SK-MEL-5 (cell line): ENCODE data around the gene CYFIP2. TPM values are rescaled to one million over a fixed set of nuclear protein-coding genes. Genes with fewer than 3 reads are reported as not detected.

ENCODE experiments used
- DNase-seq: peaks from one replicate; pipeline ENCODE4 v3.0.0-alpha.2; 2016; ENCODE audit warnings: low read depth, low spot score
- in situ Hi-C: cut with HindIII; loops from 2 replicates; pipeline ENCODE4 v1.10.0; 2016; ENCODE audit warnings: low sequenced_read_pairs, high pct_unique_total_duplicates, low pct_unique_long_range_greater_than_20kb
- total RNA-seq: library from RNA; depleted of rRNA; stranded (reverse); fragments of >200 nt; shearing (Covaris generic); gene quantifications from 2 replicates; pipeline ENCODE4 v1.2.3, GENCODE V29; 2014

The CYFIP2 gene
- total RNA-seq, 1 experiment from 2014 or later, result 11.0 TPM

DNA sequence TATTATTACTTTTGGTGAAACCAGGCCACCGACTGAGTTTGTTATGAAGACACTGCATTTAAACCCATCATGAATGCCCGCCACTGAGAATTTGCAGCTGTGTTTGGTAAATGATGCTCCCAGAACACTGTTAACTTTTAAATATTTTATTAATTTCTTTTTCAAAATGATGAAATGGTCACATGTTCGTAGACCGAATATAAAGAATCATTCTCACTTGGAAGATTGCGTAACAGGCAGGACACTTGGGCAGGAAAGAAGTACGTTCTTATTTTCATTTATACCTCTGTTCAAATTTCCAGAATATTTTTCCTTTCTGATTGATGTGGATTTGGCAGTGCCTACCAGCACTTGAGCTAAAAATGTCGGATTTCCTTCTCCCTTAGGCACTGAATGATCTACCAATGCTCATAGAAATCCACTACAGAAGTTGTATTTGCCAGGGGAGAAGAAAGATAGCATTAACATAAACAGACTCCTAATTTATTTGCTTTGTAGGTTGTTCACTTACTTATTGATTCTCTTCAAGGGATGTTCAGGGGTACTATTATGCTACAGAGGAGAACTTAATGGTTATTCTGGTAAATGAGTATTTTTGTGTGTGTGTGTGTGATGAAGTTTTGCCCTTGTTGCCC is 13.8 kb downstream of the CYFIP2 start:
- in situ Hi-C loops, result no loop called here
- peak; percentile 10 for DNase-seq

DNA sequence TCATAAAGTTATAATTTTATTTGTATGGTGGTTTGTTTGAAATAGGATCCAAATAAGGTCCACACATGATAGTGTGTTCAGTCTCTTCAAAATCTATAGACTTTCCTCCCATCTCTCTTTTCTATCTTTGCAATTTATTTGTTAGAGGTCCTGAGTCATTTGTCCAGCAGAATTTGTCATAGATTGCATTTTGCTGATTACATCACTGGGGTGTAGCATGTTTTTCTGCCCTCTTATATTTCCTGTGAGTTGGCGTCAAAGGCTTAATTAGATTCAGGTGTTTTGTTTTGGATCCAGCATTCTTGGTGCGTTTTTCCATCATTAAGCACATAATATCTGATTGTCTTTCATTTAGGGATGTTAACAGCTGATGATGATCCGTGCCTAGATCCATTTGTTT is 15.0 kb downstream of the CYFIP2 start:
- no peak for DNase-seq
- in situ Hi-C loops, result no loop called here

DNA sequence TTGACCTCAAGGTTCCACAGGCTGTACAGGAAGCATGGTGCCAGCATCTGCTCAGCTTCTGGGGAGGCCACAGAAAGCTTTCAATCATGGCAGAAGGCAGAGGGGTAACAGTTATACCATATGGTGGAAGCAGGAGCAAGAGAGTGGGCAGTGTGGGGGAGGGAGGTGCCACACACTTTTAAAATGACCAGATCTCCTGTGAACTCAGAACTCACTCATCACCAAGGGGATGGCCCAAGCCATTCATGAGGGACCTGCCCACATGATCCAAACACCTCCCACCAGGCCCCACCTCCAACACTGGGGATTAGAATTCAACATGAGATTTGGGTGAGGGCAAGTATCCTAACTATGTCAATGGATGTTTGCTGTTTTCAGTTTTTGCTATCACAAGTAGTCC is 16.2 kb downstream of the CYFIP2 start:
- in situ Hi-C loops, result no loop called here

DNA sequence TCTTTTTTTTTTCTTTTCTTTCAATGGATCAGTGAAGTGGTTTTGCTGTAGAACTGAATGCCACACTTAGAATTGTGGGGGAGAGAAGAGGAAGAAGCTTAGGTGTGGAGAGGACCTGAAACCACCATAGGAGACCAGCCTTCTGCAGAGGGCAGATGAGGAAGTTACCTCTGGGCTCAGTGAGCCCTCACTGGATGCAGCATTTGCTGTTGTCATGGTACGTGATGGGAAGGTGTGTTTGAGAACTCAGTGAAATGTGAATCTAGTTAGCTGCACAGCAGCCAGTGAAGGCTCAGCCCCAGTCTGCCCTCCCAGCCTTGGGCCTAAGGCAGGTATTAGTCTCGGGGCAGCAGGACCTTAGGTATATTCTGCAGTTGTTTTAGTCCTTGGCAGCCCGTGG is 17.5 kb downstream of the CYFIP2 start:
- in situ Hi-C loops, result no loop called here
- DNase-seq, result no peak

More for the DNA sequence above, 16.2 kb downstream of the CYFIP2 start:
- DNase-seq, result no peak

DNA sequence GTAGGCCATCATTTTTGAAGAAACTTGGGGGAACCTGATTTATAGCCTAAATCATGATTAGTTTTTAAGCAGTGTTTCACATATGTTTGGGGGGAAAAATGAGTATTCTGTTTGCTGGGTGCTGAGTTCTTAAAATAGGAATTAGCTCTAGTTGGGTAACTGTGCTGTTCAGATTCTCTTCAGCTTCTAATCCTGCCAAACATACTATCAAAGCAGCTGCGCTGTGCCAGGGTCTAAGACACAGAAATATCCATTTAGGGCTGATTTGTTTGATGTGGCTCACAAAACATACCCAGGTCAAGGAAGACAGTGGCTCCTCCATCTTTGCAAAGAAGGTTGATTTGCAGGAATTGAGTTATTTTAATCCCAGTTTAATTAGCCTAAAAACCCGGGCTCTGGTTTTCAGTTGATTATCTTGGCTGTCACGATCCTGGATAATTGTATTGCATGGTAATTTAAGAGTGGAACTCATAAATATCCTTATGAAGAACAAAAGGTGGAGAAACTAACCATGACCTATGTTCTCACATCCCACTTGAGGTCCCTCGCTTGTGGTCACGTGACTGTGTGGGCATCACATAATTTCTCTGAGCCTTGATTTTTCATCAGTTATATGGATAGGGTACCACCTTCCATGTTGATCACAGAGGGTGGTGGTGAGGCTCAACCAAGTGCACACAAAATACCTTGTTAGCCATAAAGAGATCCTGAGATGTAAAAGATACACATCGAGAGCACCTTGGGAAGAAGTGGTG is 18.7 kb downstream of the CYFIP2 start:
- in situ Hi-C loops, result no loop called here
- no peak for DNase-seq

DNA sequence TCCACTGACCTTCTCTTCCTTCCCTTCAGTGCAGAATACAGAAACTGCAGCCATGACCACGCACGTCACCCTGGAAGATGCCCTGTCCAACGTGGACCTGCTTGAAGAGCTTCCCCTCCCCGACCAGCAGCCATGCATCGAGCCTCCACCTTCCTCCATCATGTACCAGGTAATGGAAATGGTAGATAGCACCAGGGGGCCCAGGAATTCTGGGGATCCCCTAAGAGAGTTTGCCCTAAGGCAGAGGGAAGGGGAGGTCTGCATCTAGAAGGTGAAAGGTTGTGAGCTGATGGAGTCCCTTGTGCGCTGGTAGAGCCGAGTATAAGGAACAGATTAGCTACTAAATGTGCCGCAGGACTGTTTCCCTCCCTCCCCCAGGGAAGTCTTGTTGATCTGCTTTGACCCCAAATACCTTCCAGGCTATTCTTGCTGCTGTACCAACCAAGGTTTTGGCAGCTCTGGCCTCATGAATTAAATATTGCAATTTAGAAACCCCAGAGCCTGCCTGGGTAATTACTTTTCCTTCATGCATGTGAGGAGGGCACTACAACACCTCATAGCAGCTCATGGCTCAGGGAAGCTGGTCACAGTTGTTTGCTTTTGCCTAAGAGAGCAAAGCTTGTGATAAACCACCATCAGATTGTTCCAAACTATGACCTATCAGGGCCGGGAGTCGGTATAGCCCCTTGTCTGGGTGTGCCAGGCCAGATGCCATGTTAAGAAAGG is 19.6 kb downstream of the CYFIP2 start:
- in situ Hi-C loops, result no loop called here
- no peak for DNase-seq

DNA sequence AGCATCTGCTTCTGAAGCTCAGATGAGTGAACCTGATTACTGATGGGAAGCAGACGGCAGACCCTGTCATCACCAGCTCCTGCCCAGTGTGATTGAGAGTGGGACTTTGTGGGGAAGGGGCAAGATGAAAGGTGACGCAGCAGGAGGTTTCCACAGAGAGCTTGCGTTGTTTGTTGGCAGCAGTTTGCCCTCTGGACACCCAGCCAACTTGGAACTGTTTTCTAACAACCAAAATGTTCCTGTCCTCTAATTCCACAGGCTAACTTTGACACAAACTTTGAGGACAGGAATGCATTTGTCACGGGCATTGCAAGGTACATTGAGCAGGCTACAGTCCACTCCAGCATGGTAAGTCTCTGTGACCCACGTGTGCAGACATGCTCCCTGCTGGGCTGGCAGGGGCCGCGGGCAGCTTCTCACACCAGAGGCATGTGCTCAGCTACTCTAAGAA is 20.9 kb downstream of the CYFIP2 start:
- no peak for DNase-seq

DNA sequence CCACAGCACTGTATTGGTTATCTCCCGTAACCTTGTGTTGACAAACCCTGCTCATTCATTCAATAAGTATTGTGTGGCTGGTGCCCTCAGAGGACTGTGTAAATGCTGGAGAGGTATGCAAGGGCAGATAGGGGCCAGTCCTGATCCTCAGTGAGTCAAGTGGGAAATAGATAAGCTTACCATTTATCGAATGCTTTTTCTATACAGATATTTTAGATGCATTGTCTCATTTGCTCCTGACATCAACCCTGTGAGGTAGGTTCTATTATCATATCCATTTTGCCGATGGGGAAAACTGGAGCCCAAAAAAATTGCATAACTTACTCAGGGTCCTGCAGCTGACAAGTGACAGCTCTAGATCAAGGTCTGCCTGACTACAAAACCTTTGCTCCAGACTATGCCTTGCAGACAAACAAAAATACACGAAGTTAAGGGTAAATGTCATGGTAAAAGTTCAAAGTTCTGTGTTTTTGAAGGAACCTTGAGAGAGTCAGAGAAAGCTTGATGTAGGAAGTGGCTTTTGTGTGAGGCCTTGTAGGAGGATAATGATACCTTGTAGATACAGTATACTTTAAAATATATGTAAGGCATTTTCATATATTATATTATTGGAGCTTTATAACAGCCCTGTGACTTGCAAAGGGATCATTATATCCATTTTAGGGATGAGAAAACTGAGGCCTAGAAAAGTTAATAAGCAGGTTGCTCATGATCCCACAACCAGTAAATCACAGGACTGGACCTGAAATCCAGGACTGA is 22.7 kb downstream of the CYFIP2 start:
- in situ Hi-C loops, result no loop called here
- no peak for DNase-seq

More for the DNA sequence above, 20.9 kb downstream of the CYFIP2 start:
- in situ Hi-C loops, result no loop called here

DNA sequence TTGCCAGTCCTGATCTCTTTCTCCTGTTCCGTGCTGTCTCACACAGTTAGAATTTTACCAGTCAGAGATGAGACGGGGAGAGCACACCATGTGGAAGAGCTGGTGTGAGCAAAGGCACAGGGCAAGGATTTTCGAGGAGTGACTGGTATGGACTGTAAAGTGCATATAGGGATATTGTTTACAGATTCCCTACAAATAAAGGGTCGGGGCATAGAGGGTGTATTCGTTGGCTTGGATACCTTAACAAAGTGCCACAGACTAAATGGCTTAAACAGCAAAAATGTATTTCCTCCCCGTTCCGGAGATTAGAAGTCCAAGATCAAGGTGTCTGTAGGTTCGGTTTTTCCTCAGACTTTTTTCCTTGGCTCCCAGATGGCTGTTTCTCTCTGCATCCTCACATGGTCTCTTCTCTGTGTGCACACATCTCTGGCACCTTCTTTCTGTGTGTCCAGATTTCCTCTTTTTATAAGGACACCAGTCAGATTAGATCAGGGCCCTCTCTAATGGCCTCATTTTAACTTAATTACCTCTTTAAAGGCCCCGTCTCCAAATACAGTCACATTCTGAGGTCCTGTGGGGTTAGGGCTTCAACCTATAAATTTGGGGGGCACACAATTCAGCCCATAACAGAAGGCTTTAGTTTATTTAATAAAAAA is 23.4 kb downstream of the CYFIP2 start:
- in situ Hi-C loops, result no loop called here
- DNase-seq, result no peak

DNA sequence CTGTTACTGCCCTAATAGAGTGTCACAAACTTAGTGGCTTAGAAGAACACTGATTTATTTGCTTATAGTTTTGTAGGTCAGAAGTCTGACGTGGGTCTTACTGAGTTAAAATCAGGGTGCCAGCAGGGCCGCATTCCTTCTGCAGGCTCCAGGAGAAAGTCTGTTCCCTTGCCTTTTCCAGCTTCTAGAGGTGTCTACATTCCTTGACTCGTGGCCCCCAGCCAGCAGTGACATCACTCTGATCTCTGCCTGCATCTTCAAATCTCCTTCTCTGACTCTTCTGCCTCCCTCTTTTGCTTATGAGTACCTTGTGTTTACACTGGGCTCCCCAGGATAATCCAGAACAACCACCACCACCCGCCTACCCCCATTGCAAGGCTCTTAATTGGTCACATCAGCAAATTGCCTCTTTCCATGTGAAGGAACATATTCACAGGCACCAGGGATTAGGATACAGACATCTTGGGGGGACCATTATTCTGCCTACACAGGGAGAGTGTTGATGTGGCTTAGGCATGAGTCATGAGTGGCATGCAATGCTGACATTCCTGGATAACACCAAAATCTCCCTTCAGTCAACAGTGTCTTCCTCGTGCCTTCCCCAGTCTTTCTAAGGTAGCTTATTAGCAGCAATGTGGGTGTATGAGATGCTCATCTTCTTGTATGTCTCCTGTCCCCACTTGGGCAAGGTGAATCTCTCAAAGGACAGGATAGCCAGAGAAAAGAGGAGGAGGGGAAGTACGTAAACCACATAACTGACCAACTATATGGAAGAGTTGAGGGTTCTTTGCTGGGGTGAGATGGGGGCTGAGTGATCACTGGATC is 24.4 kb downstream of the CYFIP2 start:
- no peak for DNase-seq
- in situ Hi-C loops, result no loop called here

DNA sequence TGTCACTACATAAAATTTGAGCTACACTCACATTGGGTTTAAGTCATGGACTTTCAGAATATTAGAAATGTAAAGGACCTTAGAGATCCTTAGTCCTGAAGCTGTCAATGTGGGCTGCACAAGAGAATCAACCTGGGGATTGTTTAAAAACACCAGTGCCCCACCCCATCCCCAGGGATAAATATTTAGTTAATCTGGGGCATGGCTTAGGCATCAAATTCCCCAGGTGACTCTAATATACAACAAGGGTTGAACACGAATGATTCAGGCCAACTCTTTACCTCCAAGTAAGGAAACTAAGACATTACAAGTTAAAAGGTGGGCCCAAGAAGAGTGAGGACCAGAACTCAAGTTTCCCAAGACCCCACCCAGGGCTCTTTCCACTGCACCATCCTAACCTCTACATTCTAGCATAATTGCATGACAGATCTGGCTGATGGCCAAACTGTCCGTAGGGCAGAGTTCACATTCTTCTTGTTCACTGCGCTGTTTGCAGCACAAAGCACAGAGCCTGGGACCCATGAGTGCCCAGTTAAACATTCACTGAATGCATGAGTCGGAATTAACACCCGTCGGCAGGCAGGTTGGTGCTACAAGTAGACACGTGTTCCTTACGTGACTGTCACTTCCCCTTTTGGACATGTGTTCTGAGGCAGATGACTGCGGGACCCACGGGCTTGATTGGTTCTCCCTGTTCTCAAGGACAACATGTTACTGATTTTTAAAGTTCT is 25.2 kb downstream of the CYFIP2 start:
- DNase-seq, result no peak
- in situ Hi-C loops, result no loop called here

DNA sequence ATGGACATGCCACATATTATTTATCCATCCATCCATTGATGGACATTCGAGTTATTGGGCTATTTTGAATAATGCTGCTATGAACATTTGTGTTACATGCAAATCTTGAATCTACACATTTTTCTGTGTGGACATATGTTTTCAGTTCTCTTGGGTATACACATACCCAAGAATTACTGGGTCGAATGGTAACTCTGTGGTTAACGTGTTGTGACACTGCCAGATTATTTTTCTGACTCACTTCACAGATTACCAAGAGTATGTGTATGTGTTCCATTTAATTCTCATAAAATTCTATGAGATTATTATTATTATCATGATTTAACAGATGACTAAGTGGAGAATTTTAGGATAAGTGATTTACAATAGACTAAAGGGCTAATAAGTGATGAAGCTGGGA is 26.7 kb downstream of the CYFIP2 start:
- in situ Hi-C loops, result no loop called here
- DNase-seq, result no peak

DNA sequence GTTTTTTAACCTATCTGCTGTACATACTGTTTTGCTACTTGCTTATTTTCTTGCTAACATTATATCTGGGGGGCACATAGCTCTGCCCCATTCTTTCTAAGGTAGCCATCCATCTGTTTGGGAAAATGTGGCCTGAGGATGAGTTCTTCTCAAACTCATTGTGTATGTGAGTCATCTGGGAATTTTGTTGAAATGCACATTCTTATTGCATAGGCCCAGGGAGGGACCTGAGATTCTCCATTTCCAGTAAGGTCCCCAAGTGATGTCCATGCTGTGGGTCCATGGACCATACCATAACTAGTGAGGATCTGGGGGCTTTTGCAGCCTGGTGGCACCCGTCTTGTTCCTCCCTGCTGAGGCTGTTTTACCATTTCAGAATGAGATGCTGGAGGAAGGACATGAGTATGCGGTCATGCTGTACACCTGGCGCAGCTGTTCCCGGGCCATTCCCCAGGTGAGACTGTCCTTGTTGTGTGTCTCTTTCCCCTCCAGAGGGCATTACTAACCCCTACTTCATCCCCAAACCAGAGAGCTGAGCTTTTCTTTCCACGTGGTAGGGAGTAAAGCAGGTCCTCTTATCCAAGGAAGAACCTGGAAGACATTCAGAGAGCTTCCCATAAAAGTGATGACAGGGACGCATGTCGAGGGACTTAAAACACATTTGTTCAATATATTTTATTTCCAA is 28.6 kb downstream of the CYFIP2 start:
- in situ Hi-C loops, result no loop called here
- DNase-seq, result no peak

DNA sequence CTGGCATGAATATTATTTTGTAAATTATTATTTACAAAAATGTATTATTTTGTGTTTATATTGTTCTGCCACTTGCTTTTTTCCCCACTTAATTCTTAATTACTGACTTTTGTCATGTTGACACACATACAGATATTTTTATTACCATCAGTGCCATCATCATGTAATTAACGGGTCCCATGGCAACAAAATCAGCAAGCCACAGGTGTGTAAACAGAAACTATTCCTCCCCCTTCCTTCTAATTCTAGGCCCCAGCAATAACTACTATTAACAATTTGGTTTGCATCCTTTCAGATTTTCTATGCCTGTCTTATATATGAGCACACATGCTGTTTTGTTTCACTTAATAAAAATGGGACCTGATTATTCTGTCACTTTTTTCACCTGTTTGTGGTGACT is 29.3 kb downstream of the CYFIP2 start:
- in situ Hi-C loops, result no loop called here
- DNase-seq, result no peak

DNA sequence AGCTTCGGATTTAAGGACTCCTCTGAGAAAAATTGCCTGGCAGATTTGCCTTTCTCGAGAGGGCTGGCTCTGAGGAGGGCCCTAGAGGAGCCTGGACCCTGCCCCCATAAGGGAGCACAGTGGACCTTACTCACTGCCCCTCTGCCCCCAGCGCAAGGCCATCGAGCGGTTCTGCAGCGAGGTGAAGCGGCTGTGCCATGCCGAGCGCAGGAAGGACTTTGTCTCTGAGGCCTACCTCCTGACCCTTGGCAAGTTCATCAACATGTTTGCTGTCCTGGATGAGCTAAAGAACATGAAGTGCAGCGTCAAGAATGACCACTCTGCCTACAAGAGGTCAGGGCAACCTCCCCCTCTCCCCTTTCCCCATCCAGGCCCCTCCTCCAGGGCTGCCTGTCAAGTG is 34.6 kb downstream of the CYFIP2 start:
- no peak for DNase-seq
- in situ Hi-C loops, result no loop called here

DNA sequence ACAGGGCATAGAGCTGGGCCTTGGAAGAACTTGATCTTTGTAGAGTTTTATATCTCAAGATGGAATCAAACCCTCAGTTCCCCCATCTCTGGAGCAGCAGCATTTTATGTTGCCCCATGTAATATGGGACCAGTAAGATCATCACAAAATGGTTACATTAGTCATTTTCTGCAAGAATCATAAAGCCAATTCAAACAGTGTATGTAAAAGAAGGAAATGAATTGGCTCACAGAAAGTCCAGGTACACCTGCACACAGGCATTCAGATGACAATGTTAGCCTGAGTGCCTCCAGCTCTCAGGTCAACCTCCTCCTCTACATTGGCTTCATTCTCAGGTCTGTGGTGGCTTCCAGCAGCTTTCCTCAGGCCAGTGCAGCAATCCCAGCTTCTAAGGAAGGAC is 35.1 kb downstream of the CYFIP2 start:
- no peak for DNase-seq
- in situ Hi-C loops, result no loop called here
